ENCODE results near the gene SFT2D3.

The SFT2D3 gene

GRCh38 chr2:127701193-127701650, at the start of gene SFT2D3:
SFT2D3 (plus strand) TSS chr2:127701497; CDS start chr2:127701529, 32 bp downstream.
- DNase-seq (ENCODE audit: low read depth) = peak; percentile 95

GRCh38 chr2:127651971-127652550, 49.2 kb upstream of the SFT2D3 start:
- DNase-seq (ENCODE audit: low read depth) = no peak

GRCh38 chr2:127652786-127653357, 48.4 kb upstream of the SFT2D3 start:
- no peak for DNase-seq (ENCODE audit: low read depth)

GRCh38 chr2:127653421-127654083, 47.7 kb upstream of the SFT2D3 start:
- DNase-seq (ENCODE audit: low read depth) = no peak

- DNase-seq (ENCODE audit: low read depth) = no peak
These were observed 47.0 kb upstream of the SFT2D3 start for GRCh38 chr2:127654084-127654837.

GRCh38 chr2:127654838-127655175, 46.5 kb upstream of the SFT2D3 start:
- no peak for DNase-seq (ENCODE audit: low read depth)

GRCh38 chr2:127655209-127656073, 45.9 kb upstream of the SFT2D3 start:
- DNase-seq (ENCODE audit: low read depth) = no peak

- no peak for DNase-seq (ENCODE audit: low read depth)
These were observed 44.6 kb upstream of the SFT2D3 start for GRCh38 chr2:127656569-127657231.

- no peak for DNase-seq (ENCODE audit: low read depth)
These were observed 44.1 kb upstream of the SFT2D3 start for GRCh38 chr2:127657232-127657595.

GRCh38 chr2:127658146-127658545, 43.2 kb upstream of the SFT2D3 start:
- no peak for DNase-seq (ENCODE audit: low read depth)

GRCh38 chr2:127658641-127659407, 42.5 kb upstream of the SFT2D3 start:
- no peak for DNase-seq (ENCODE audit: low read depth)

- DNase-seq (ENCODE audit: low read depth) = no peak
These were observed 41.6 kb upstream of the SFT2D3 start for GRCh38 chr2:127659408-127660290.

GRCh38 chr2:127660291-127660578, 41.1 kb upstream of the SFT2D3 start:
- DNase-seq (ENCODE audit: low read depth) = no peak

- peak; percentile 74 for DNase-seq (ENCODE audit: low read depth)
These were observed 40.1 kb upstream of the SFT2D3 start for GRCh38 chr2:127661072-127661649.

- DNase-seq (ENCODE audit: low read depth) = peak; percentile 64
These were observed 39.3 kb upstream of the SFT2D3 start for GRCh38 chr2:127661949-127662510.

- no peak for DNase-seq (ENCODE audit: low read depth)
These were observed 38.2 kb upstream of the SFT2D3 start for GRCh38 chr2:127662937-127663565.

- DNase-seq (ENCODE audit: low read depth) = no peak
These were observed 37.7 kb upstream of the SFT2D3 start for GRCh38 chr2:127663566-127664064.
